ENCODE data around the gene MTHFSD.

MTHFSD gene

DNA sequence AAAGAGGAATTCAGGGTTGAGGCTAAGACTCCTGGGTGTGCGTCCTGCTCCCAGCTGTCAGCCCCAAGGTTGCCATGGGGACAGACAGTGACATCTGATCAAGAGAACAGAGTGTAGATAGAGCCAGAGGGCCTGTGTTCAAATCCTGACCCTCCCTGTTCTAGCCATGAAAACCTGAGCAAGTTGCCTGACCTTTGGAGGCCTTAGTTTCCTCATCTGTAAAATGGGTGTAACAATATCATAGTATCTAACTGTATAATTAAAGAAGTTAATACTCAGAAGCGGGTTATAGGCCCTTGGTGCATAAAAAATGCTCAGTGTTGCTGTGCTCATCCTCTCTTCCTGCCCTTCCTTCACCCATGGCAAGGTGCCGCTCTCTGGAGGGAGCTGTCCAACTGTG is 73.4 kb downstream of the MTHFSD start:
- POLR2A ChIA-PET: no interaction called here
- TF ChIP-seq CTBP1 (IDR thresholded peaks at IDR 0.05; ENCODE audit: borderline replicate concordance): no peak
- no peak for TF ChIP-seq LEF1 (IDR thresholded peaks at IDR 0.05; ENCODE audit: borderline replicate concordance)
- no peak for TF ChIP-seq ARNT (IDR thresholded peaks at IDR 0.05)
- no peak for TF ChIP-seq HDGF (IDR thresholded peaks at IDR 0.05; ENCODE audit: borderline replicate concordance)
- TF ChIP-seq NFRKB (IDR thresholded peaks at IDR 0.05): no peak
- no peak for TF ChIP-seq ELF4 (IDR thresholded peaks at IDR 0.05)
- TF ChIP-seq L3MBTL2 (conservative IDR thresholded peaks at IDR 0.05): no peak
- no peak for TF ChIP-seq FOXA1 (IDR thresholded peaks at IDR 0.05)
- TF ChIP-seq SUZ12 (IDR thresholded peaks at IDR 0.05): no peak
- no peak for TF ChIP-seq FOXM1 (IDR thresholded peaks at IDR 0.05; ENCODE audit: borderline replicate concordance)
- no peak for TF ChIP-seq TARDBP (IDR thresholded peaks at IDR 0.05)
- TF ChIP-seq FOXK2 (IDR thresholded peaks at IDR 0.05): no peak
- TF ChIP-seq, protein P1, sequence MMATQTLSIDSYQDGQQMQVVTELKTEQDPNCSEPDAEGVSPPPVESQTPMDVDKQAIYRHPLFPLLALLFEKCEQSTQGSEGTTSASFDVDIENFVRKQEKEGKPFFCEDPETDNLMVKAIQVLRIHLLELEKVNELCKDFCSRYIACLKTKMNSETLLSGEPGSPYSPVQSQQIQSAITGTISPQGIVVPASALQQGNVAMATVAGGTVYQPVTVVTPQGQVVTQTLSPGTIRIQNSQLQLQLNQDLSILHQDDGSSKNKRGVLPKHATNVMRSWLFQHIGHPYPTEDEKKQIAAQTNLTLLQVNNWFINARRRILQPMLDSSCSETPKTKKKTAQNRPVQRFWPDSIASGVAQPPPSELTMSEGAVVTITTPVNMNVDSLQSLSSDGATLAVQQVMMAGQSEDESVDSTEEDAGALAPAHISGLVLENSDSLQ (IDR thresholded peaks at IDR 0.05): no peak
- no peak for TF ChIP-seq BHLHE40 (IDR thresholded peaks at IDR 0.05; ENCODE audit: borderline replicate concordance)
- no peak for TF ChIP-seq SP1 (IDR thresholded peaks at IDR 0.05)
- no peak for TF ChIP-seq ZNF384 (IDR thresholded peaks at IDR 0.05)
- CTCF ChIA-PET: no interaction called here
- DNase-seq (ENCODE audit: extremely low spot score): no peak

DNA sequence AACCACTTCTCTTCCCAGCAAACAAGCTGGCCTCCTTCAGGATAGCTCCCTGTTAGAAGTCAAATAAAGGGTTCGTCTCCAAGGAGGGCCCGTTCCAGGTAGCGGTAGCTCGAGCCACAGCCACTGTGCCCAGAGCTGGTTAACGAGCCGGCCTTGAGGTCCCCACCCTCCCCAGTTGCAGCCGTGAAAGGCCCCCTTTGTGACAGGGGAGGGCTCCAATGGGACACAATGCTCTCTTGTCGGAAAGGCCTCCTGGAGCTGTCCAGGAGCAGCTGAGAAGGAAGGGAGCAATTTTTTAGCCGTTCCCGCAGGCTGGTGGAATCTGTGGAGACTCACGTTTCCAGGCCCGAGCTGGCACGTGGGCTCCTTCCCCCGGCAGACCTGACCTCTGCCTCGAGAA is 74.6 kb downstream of the MTHFSD start:
- ChIA-PET CTCF (no interaction called here), POLR2A (no interaction called here)
- TF ChIP-seq SP1 (IDR thresholded peaks at IDR 0.05) (no peak), FOXK2 (IDR thresholded peaks at IDR 0.05) (no peak), FOXM1 (IDR thresholded peaks at IDR 0.05; ENCODE audit: borderline replicate concordance) (no peak), ZNF384 (IDR thresholded peaks at IDR 0.05) (no peak), FOXA1 (IDR thresholded peaks at IDR 0.05) (no peak), CTBP1 (IDR thresholded peaks at IDR 0.05; ENCODE audit: borderline replicate concordance) (no peak), SUZ12 (IDR thresholded peaks at IDR 0.05) (no peak), LEF1 (IDR thresholded peaks at IDR 0.05; ENCODE audit: borderline replicate concordance) (no peak), BHLHE40 (IDR thresholded peaks at IDR 0.05; ENCODE audit: borderline replicate concordance) (no peak), NFRKB (IDR thresholded peaks at IDR 0.05) (no peak)
- no peak for DNase-seq (ENCODE audit: extremely low spot score)
